DND-41 (cell line): ENCODE data around the gene RBM20.

Experiments used
- ATAC-seq: fragments of 200-7000 bp; cut with Tn5 transposase; 3 replicates; pipeline ENCODE4 v1.9.1; 2021; ENCODE audit warnings: low read depth; ENCODE audit not compliant: insufficient read depth
- DNase-seq: peaks from one replicate; pipeline ENCODE4 v3.0.0-alpha.2; 2020
- H2AFZ ChIP-seq: 2 replicates; pipeline ENCODE4 v1.6.0; 2012; ENCODE audit warnings: low read depth, low read length
- H3K27ac ChIP-seq: 2 replicates; pipeline ENCODE4 v1.5.1; 2012; ENCODE audit warnings: low read length, inconsistent platforms
- H3K27me3 ChIP-seq: fragments of 200-600 bp; sonication (generic); 2 replicates; pipeline ENCODE4 v1.6.0; 2012; ENCODE audit warnings: low read length, mild to moderate bottlenecking, inconsistent platforms; ENCODE audit not compliant: insufficient read depth, poor library complexity
- H3K36me3 ChIP-seq: 2 replicates; pipeline ENCODE4 v1.5.1; 2012; ENCODE audit warnings: low read length, inconsistent platforms; ENCODE audit not compliant: insufficient read depth
- H3K4me1 ChIP-seq: 2 replicates; pipeline ENCODE4 v1.5.1; 2012; ENCODE audit warnings: mild to moderate bottlenecking, low read length; ENCODE audit not compliant: insufficient read depth
- H3K4me2 ChIP-seq: 2 replicates; pipeline ENCODE4 v1.6.0; 2012; ENCODE audit warnings: mild to moderate bottlenecking, moderate library complexity, low read length, inconsistent platforms; ENCODE audit not compliant: insufficient read depth
- H3K4me3 ChIP-seq, 2 experiments: fragments of 200-600 bp in 1 of 2; shearing (Covaris generic) in 1 of 2; 2 replicates each; pipeline ENCODE4 v1.5.1; 2012 to 2016; ENCODE audit warnings: inconsistent platforms in 2 of 2, low read length in 2 of 2, mild to moderate bottlenecking in 2 of 2, low read depth in 1 of 2, moderate library complexity in 1 of 2
- H3K79me2 ChIP-seq: 2 replicates; pipeline ENCODE4 v1.6.0; 2012; ENCODE audit warnings: low read length, inconsistent platforms; ENCODE audit not compliant: insufficient read depth
- H3K9ac ChIP-seq: 2 replicates; pipeline ENCODE4 v1.6.0; 2012; ENCODE audit warnings: low read depth, mild to moderate bottlenecking, inconsistent platforms, low read length, moderate library complexity
- H3K9me3 ChIP-seq: 2 replicates; pipeline ENCODE4 v1.5.1; 2012; ENCODE audit warnings: low read length, moderate library complexity, mild to moderate bottlenecking, inconsistent platforms; ENCODE audit not compliant: insufficient read depth, severe bottlenecking
- H4K20me1 ChIP-seq: 2 replicates; pipeline ENCODE4 v1.6.0; 2012; ENCODE audit warnings: low read length; ENCODE audit not compliant: insufficient read depth
- EZH2 ChIP-seq: IDR thresholded peaks from 3 replicates; pipeline ENCODE4 v1.6.1; 2012; ENCODE audit warnings: borderline replicate concordance, low read depth, mild to moderate bottlenecking, moderate library complexity, low read length, inconsistent platforms; ENCODE audit not compliant: severe bottlenecking
- TF ChIP-seq, protein P1 (sequence below): IDR thresholded peaks from 2 replicates; pipeline ENCODE4 v1.5.1; 2012; ENCODE audit warnings: borderline replicate concordance, low read length, moderate library complexity, mild to moderate bottlenecking; ENCODE audit not compliant: poor library complexity, severe bottlenecking; ENCODE audit errors: extremely low read depth

RBM20 gene

DNA sequence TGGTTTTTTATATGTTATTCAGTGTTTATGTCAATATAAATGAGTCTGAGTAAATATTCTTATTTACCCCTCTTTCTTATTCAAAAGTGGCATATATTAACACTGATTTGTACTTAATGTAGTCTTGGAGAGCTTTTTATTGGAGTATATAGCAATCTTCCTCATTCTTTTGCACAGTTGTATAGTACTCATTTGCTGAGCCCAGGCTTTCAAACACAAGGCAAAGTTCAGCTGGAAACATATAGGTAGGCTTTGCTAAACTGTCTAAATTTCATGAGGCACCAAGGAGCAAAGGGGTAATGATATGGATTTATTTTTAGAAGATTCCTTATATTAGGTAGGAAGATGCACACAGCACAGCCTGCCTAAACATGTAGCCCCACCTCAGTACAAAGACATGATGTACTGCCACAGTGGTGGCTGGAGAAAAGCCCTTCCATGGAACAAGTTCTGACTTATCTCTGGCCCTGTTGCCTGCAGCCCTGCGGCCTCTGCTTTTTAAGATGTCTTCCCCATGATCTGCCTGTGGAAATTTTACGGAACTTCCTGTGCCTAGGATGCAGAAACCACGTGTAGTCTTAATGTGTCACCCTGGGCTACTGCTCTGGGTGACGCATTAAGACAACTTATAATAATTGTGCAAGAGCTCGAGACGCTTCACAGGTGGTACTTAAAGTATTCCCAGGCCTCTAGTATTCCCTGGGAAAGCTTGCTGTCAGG is 218.0 kb downstream of the RBM20 start:
- Histone ChIP-seq H3K4me2 (no peak overlapping the region), H3K4me3 (no peak overlapping the region), H3K27ac (no peak overlapping the region), H2AFZ (no peak overlapping the region), H3K9me3 (no peaks in the 10 kb centered on the region), H3K79me2 (no peaks in the 10 kb centered on the region), H3K27me3 (no peaks in the 10 kb centered on the region), H3K4me1 (peaks cover 24% of the 10 kb centered on the region), H3K9ac (no peak overlapping the region), H3K36me3 (no peaks in the 10 kb centered on the region), H4K20me1 (no peaks in the 10 kb centered on the region)
- no peak for DNase-seq
- no peak for ATAC-seq
- no peak for TF ChIP-seq EZH2
- TF ChIP-seq, protein P1, sequence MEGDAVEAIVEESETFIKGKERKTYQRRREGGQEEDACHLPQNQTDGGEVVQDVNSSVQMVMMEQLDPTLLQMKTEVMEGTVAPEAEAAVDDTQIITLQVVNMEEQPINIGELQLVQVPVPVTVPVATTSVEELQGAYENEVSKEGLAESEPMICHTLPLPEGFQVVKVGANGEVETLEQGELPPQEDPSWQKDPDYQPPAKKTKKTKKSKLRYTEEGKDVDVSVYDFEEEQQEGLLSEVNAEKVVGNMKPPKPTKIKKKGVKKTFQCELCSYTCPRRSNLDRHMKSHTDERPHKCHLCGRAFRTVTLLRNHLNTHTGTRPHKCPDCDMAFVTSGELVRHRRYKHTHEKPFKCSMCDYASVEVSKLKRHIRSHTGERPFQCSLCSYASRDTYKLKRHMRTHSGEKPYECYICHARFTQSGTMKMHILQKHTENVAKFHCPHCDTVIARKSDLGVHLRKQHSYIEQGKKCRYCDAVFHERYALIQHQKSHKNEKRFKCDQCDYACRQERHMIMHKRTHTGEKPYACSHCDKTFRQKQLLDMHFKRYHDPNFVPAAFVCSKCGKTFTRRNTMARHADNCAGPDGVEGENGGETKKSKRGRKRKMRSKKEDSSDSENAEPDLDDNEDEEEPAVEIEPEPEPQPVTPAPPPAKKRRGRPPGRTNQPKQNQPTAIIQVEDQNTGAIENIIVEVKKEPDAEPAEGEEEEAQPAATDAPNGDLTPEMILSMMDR, result no peak

DNA sequence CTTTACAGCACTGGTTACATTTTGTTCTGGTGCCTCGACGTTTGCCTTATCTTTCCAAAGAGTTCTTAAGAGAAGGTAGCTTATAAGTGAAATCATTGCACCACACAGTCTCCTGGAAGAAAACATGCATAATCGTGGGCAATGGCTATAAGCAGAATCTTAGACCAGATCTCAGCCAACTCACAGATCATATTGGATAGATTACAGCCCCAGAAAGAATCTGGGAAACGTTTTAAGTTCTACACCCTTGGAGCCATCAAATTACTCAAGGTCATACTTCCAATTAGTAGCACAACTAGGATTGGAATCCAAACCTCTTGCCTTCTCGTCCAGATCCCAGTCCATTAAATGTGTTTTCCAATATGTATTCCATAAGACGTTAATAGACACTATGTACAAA is 218.8 kb downstream of the RBM20 start:
- H3K9me3 ChIP-seq, result no peaks in the 10 kb centered on the region
- peaks cover 21% of the 10 kb centered on the region for H3K4me1 ChIP-seq
- H3K9ac ChIP-seq, result no peak overlapping the region
- no peaks in the 10 kb centered on the region for H3K27me3 ChIP-seq
- H3K36me3 ChIP-seq, result no peaks in the 10 kb centered on the region
- H4K20me1 ChIP-seq, result no peaks in the 10 kb centered on the region
- ATAC-seq (no peak), DNase-seq (no peak)
- no peak overlapping the region for H2AFZ ChIP-seq
- no peak overlapping the region for H3K4me3 ChIP-seq
- no peak overlapping the region for H3K27ac ChIP-seq
- H3K4me2 ChIP-seq, result no peak overlapping the region
- no peak for TF ChIP-seq EZH2
- TF ChIP-seq, protein P1, result no peak
- H3K79me2 ChIP-seq, result no peaks in the 10 kb centered on the region

DNA sequence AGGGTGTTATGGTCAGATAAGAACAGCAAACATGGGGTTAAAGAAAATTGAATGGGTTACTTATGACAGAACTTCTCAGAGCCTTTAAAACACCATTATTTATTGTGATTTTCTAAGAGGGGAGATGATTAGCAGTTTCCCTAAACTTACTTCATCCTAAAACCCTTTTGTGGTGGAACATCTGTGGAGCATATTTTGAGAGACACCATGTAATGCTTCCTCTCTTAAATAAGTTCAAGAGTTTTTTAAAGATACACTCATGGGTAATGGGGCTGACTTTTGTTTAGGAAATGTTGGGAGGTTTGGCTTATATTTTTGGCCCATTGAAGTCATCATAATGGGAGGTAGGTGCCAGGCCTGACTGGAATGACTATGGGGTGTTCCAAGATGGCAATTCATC is 219.2 kb downstream of the RBM20 start:
- DNase-seq (no peak), ATAC-seq (no peak)
- TF ChIP-seq EZH2, result no peak
- TF ChIP-seq, protein P1, result no peak
- no peak overlapping the region for H3K4me3 ChIP-seq
- no peak overlapping the region for H3K27ac ChIP-seq
- no peak overlapping the region for H3K4me2 ChIP-seq
- H3K9ac ChIP-seq, result no peak overlapping the region
- no peaks in the 10 kb centered on the region for H3K27me3 ChIP-seq
- H3K79me2 ChIP-seq, result no peaks in the 10 kb centered on the region
- H3K9me3 ChIP-seq, result no peaks in the 10 kb centered on the region
- no peaks in the 10 kb centered on the region for H4K20me1 ChIP-seq
- no peak overlapping the region for H2AFZ ChIP-seq
- peaks cover 17% of the 10 kb centered on the region for H3K4me1 ChIP-seq
- no peaks in the 10 kb centered on the region for H3K36me3 ChIP-seq
